Mesendoderm (in vitro differentiated cells): ENCODE measurements around the gene NDUFS4.

ENCODE experiments used
- DNase-seq: peaks from one replicate; pipeline ENCODE4 v3.0.0; 2013
- H2AK5ac ChIP-seq: 2 replicates; pipeline ENCODE4 v1.6.1; 2013; ENCODE audit warnings: low read length, inconsistent platforms
- H2BK120ac ChIP-seq: 2 replicates; pipeline ENCODE4 v1.6.1; 2013; ENCODE audit warnings: low read depth, mild to moderate bottlenecking, low read length, moderate library complexity, mixed read lengths
- H2BK15ac ChIP-seq: replicated peaks from 2 replicates; pipeline ENCODE4 v1.6.1; 2013; ENCODE audit warnings: low read depth, mild to moderate bottlenecking, moderate library complexity
- H2BK5ac ChIP-seq: 2 replicates; pipeline ENCODE4 v1.6.1; 2013; ENCODE audit warnings: low read length, inconsistent platforms
- H3K18ac ChIP-seq: 2 replicates; pipeline ENCODE4 v1.6.1; 2013; ENCODE audit warnings: mild to moderate bottlenecking, low read length, mixed read lengths
- H3K23ac ChIP-seq: one replicate; pipeline ENCODE4 v1.6.1; 2013; ENCODE audit warnings: low read length
- H3K27ac ChIP-seq: 2 replicates; pipeline ENCODE4 v1.5.1; 2013; ENCODE audit warnings: low read depth, mild to moderate bottlenecking, inconsistent platforms, low read length, moderate library complexity
- H3K27me3 ChIP-seq: 2 replicates; pipeline ENCODE4 v1.6.1; 2013; ENCODE audit warnings: low read length, control low read depth, mild to moderate bottlenecking, inconsistent platforms; ENCODE audit not compliant: insufficient read depth, poor library complexity
- H3K36me3 ChIP-seq: 2 replicates; pipeline ENCODE4 v1.6.1; 2013; ENCODE audit warnings: low read length, inconsistent platforms; ENCODE audit not compliant: control insufficient read depth, insufficient read depth
- H3K4ac ChIP-seq: one replicate; pipeline ENCODE4 v1.6.1; 2013; ENCODE audit warnings: low read depth, mild to moderate bottlenecking, low read length, moderate library complexity
- H3K4me1 ChIP-seq: 2 replicates; pipeline ENCODE4 v1.6.1; 2013; ENCODE audit warnings: low read depth, low read length, inconsistent platforms; ENCODE audit not compliant: control insufficient read depth
- H3K4me2 ChIP-seq: 2 replicates; pipeline ENCODE4 v1.6.1; 2013; ENCODE audit warnings: low read length
- H3K4me3 ChIP-seq: 2 replicates; pipeline ENCODE4 v1.5.1; 2013; ENCODE audit warnings: mild to moderate bottlenecking, low read length
- H3K56ac ChIP-seq: one replicate; pipeline ENCODE4 v1.6.1; 2013; ENCODE audit warnings: low read length
- H3K79me1 ChIP-seq: 2 replicates; pipeline ENCODE4 v1.6.1; 2013; ENCODE audit warnings: low read length, inconsistent platforms
- H3K79me2 ChIP-seq: 2 replicates; pipeline ENCODE4 v1.6.1; 2013; ENCODE audit warnings: mild to moderate bottlenecking, low read length; ENCODE audit not compliant: control insufficient read depth, insufficient read depth
- H3K9ac ChIP-seq: 2 replicates; pipeline ENCODE4 v1.6.1; 2013; ENCODE audit warnings: low read length, inconsistent platforms
- H4K5ac ChIP-seq: one replicate; pipeline ENCODE4 v1.6.1; 2013; ENCODE audit warnings: low read length
- H4K8ac ChIP-seq: one replicate; pipeline ENCODE4 v1.6.1; 2013; ENCODE audit warnings: low read depth, mild to moderate bottlenecking, control low read depth, low read length, moderate library complexity
- WGBS: extraction: QIAGEN DNeasy Blood & Tissue Kit; methylation state at CpG from one replicate; pipeline ENCODE4 v1.1.7; 2013; ENCODE audit warnings: low lambda C conversion rate, missing lambda C conversion rate; ENCODE audit not compliant: insufficient coverage; ENCODE audit errors: extremely low coverage; 5-methylcytosine and 5-hydroxymethylcytosine counted together

Gene NDUFS4

GRCh38 chr5:53575101-53575500 lies 14.7 kb downstream of the NDUFS4 start:
- H3K36me3 ChIP-seq = no peaks in the 10 kb centered on the region
- no peak overlapping the region for H3K4ac ChIP-seq
- H3K27ac ChIP-seq = no peak overlapping the region
- no peak overlapping the region for H3K4me2 ChIP-seq
- H3K79me2 ChIP-seq = peaks cover 18% of the 10 kb centered on the region
- no peak overlapping the region for H2BK120ac ChIP-seq
- H2BK15ac ChIP-seq = no peak overlapping the region
- H3K4me3 ChIP-seq = no peak overlapping the region
- H3K9ac ChIP-seq = no peak overlapping the region
- no peak overlapping the region for H4K8ac ChIP-seq
- H2BK5ac ChIP-seq = no peak overlapping the region
- H3K23ac ChIP-seq = no peak overlapping the region
- H3K18ac ChIP-seq = no peak overlapping the region
- no peak overlapping the region for H4K5ac ChIP-seq
- WGBS = no CpG with 5 or more reads among the region's 3 CpGs
- no peak overlapping the region for H3K56ac ChIP-seq
- no peaks in the 10 kb centered on the region for H3K27me3 ChIP-seq
- H2AK5ac ChIP-seq = no peak overlapping the region
- H3K4me1 ChIP-seq = no peaks in the 10 kb centered on the region
- H3K79me1 ChIP-seq = peaks cover 16% of the 10 kb centered on the region
- DNase-seq = no peak

GRCh38 chr5:53575831-53576230 lies 15.4 kb downstream of the NDUFS4 start:
- Histone ChIP-seq H2AK5ac (no peak overlapping the region), H3K18ac (no peak overlapping the region), H3K79me2 (peaks cover 18% of the 10 kb centered on the region), H3K4me2 (no peak overlapping the region), H3K79me1 (peaks cover 16% of the 10 kb centered on the region), H3K4ac (no peak overlapping the region), H2BK5ac (no peak overlapping the region), H3K56ac (no peak overlapping the region), H3K4me3 (no peak overlapping the region), H3K36me3 (no peaks in the 10 kb centered on the region), H3K9ac (no peak overlapping the region), H4K5ac (no peak overlapping the region), H3K27me3 (no peaks in the 10 kb centered on the region), H3K4me1 (no peaks in the 10 kb centered on the region), H2BK120ac (no peak overlapping the region), H2BK15ac (no peak overlapping the region), H3K27ac (no peak overlapping the region), H3K23ac (no peak overlapping the region), H4K8ac (no peak overlapping the region)
- no peak for DNase-seq

DNA sequence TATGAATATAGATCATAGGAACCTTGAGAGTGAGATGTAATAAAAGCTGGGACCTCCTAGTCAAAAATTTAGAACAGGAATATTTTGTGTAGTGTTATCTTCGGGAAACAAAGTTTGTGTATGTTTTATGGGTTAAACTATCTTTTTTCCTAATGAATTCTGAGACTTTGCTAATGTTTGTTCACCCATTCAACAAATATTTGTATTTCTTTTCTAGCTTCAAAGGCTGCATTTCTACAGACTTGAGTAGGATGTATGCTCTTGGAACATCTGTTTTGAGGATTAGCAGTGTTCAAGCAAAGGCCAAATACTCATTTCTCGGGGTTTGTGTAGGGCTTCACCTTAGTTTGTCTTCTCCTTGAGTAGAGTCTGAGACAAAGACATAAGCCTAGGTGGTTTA lies 16.2 kb downstream of the NDUFS4 start:
- Histone ChIP-seq H3K18ac (no peak overlapping the region), H2BK120ac (no peak overlapping the region), H4K8ac (no peak overlapping the region), H3K4me2 (no peak overlapping the region), H2BK5ac (no peak overlapping the region), H2BK15ac (no peak overlapping the region), H4K5ac (no peak overlapping the region), H3K9ac (no peak overlapping the region), H3K27ac (no peak overlapping the region), H3K79me1 (peaks cover 16% of the 10 kb centered on the region), H3K36me3 (no peaks in the 10 kb centered on the region), H3K23ac (no peak overlapping the region), H3K27me3 (no peaks in the 10 kb centered on the region), H3K79me2 (peaks cover 18% of the 10 kb centered on the region), H3K4ac (no peak overlapping the region), H3K4me3 (no peak overlapping the region), H3K4me1 (no peaks in the 10 kb centered on the region), H2AK5ac (no peak overlapping the region), H3K56ac (no peak overlapping the region)
- no peak for DNase-seq
- WGBS = 100% methylated on average over 1 of the region's 2 CpGs

GRCh38 chr5:53578854-53579253 lies 18.4 kb downstream of the NDUFS4 start:
- Histone ChIP-seq H4K8ac (no peak overlapping the region), H3K4me2 (no peak overlapping the region), H3K4me3 (no peak overlapping the region), H3K79me1 (peaks cover 18% of the 10 kb centered on the region), H2BK15ac (no peak overlapping the region), H3K79me2 (peaks cover 24% of the 10 kb centered on the region), H3K56ac (no peak overlapping the region), H3K18ac (no peak overlapping the region), H2BK120ac (no peak overlapping the region), H3K36me3 (no peaks in the 10 kb centered on the region), H4K5ac (no peak overlapping the region), H2BK5ac (no peak overlapping the region), H3K4ac (no peak overlapping the region), H3K23ac (no peak overlapping the region), H3K4me1 (no peaks in the 10 kb centered on the region), H3K9ac (no peak overlapping the region), H3K27me3 (no peaks in the 10 kb centered on the region), H3K27ac (no peak overlapping the region), H2AK5ac (no peak overlapping the region)
- WGBS = no CpG with 5 or more reads among the region's 4 CpGs
- no peak for DNase-seq

- no peak overlapping the region for H3K18ac ChIP-seq
- H3K79me2 ChIP-seq = peaks cover 20% of the 10 kb centered on the region
- no peak overlapping the region for H3K9ac ChIP-seq
- no peak overlapping the region for H2BK5ac ChIP-seq
- no peaks in the 10 kb centered on the region for H3K36me3 ChIP-seq
- H3K4me2 ChIP-seq = no peak overlapping the region
- H3K56ac ChIP-seq = no peak overlapping the region
- H3K4me1 ChIP-seq = no peaks in the 10 kb centered on the region
- no peak overlapping the region for H2BK15ac ChIP-seq
- H3K79me1 ChIP-seq = peaks cover 16% of the 10 kb centered on the region
- DNase-seq = no peak
- no peak overlapping the region for H3K23ac ChIP-seq
- 100% methylated on average over 2 of the region's 7 CpGs for WGBS
- no peak overlapping the region for H3K4ac ChIP-seq
- no peaks in the 10 kb centered on the region for H3K27me3 ChIP-seq
- no peak overlapping the region for H4K8ac ChIP-seq
- no peak overlapping the region for H2BK120ac ChIP-seq
- H3K27ac ChIP-seq = no peak overlapping the region
- H4K5ac ChIP-seq = no peak overlapping the region
- H3K4me3 ChIP-seq = no peak overlapping the region
- H2AK5ac ChIP-seq = no peak overlapping the region
Measured at GRCh38 chr5:53580547-53580946, 20.1 kb downstream of the NDUFS4 start.

- no peak overlapping the region for H3K27ac ChIP-seq
- peaks cover 11% of the 10 kb centered on the region for H3K79me2 ChIP-seq
- WGBS = no CpG with 5 or more reads among the region's 4 CpGs
Measured at GRCh38 chr5:53582225-53582624, 21.8 kb downstream of the NDUFS4 start.

More at GRCh38 chr5:53582225-53582624, 21.8 kb downstream of the NDUFS4 start:
- H3K4me3 ChIP-seq = no peak overlapping the region
- peaks cover 9% of the 10 kb centered on the region for H3K79me1 ChIP-seq
- H2BK15ac ChIP-seq = no peak overlapping the region
- no peak overlapping the region for H2BK5ac ChIP-seq
- H3K4me1 ChIP-seq = no peaks in the 10 kb centered on the region
- H3K4ac ChIP-seq = no peak overlapping the region
- H4K5ac ChIP-seq = no peak overlapping the region
- H3K23ac ChIP-seq = no peak overlapping the region
- no peak overlapping the region for H3K4me2 ChIP-seq
- no peak overlapping the region for H3K9ac ChIP-seq
- no peak overlapping the region for H4K8ac ChIP-seq
- no peak overlapping the region for H3K18ac ChIP-seq
- H3K56ac ChIP-seq = no peak overlapping the region
- no peak for DNase-seq
- no peak overlapping the region for H2BK120ac ChIP-seq
- H2AK5ac ChIP-seq = no peak overlapping the region
- no peaks in the 10 kb centered on the region for H3K27me3 ChIP-seq
- H3K36me3 ChIP-seq = no peaks in the 10 kb centered on the region
